ENCODE measurements around the gene VEGFC.

- TF ChIP-seq CTCF (IDR thresholded peaks at IDR 0.05) (no peak), EZH2 (IDR thresholded peaks at IDR 0.05; ENCODE audit: borderline replicate concordance, insufficient read depth, low read depth, low read length, poor library complexity, severe bottlenecking) (no peak)
Measured at GRCh38 chr4:176746846-176747245, 45.9 kb downstream of the VEGFC start.

Data from B cell (primary cell).